HG02885 (cell line): Measurements from ENCODE around the gene FGF1.

Source experiments
- ATAC-seq: cut with Tn5 transposase; IDR thresholded peaks from one replicate; pipeline ENCODE4 v1.9.1; 2021; ENCODE audit warnings: mild to moderate bottlenecking; ENCODE audit not compliant: unreplicated experiment, poor library complexity

FGF1 gene

GRCh38 chr5:142547445-142548380 lies 138.2 kb downstream of the FGF1 start:
- ATAC-seq: no peak

- no peak for ATAC-seq
Observed at GRCh38 chr5:142545650-142546322, 140.1 kb downstream of the FGF1 start.

- no peak for ATAC-seq
Observed at GRCh38 chr5:142544946-142545649, 140.8 kb downstream of the FGF1 start.

- ATAC-seq: no peak
Observed at GRCh38 chr5:142544071-142544753, 141.7 kb downstream of the FGF1 start.

- no peak for ATAC-seq
Observed at GRCh38 chr5:142542906-142543305, 143.0 kb downstream of the FGF1 start.
